Activated CD8-positive, alpha-beta memory T cell treated with anti-CD3 and anti-CD28 coated beads, Interleukin-2, amount 50 U/mL, for 48 hours (primary cell): ENCODE results near the gene SNAPC4.
"Not testable (repeated sequence)": the region's sequence is repeated elsewhere in the genome, so short reads cannot be mapped to it uniquely, and the experiment has no call there.

Experiments used
- DNase-seq: peaks from one replicate; pipeline ENCODE4 v3.0.0-alpha.2; 2020

Gene SNAPC4

DNA sequence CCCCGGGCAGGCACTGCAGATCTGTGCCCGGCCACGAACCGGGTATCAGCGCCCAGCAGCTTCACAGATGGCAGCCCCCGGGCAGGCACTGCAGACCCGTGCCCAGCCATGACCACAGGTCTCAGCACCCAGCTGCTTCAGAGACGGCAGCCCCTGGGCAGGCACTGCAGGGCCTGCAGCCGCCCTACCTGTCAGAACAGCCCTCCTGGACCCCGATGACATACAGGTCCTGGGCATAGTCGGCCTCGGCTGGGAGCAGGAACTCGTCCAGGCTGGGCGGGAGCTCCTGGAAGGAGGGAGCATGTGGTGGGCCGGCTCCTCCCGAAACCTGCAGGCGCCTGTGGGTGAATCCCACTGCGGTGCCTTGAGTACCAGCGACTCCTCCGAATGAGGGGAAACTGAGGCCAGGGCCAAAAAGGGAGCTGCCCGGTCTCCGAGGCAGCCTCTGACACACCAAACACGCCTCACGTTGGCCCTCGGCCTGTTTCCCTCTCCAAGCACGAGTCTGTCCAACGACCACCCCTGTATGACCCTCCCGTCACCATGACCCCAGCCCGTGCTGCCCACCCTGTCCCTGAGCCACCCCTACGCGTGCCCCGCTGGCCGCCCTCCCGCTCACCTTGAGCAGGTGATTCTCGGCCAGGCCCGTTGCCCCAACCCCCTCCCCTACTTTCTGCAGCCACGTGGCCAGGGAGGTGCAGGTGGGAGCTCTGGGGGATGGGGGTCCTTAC is 34.0 kb upstream of the SNAPC4 start:
- no peak for DNase-seq

- DNase-seq: no peak
Observed at GRCh38 chr9:136433043-136433715, 33.2 kb upstream of the SNAPC4 start.

DNA sequence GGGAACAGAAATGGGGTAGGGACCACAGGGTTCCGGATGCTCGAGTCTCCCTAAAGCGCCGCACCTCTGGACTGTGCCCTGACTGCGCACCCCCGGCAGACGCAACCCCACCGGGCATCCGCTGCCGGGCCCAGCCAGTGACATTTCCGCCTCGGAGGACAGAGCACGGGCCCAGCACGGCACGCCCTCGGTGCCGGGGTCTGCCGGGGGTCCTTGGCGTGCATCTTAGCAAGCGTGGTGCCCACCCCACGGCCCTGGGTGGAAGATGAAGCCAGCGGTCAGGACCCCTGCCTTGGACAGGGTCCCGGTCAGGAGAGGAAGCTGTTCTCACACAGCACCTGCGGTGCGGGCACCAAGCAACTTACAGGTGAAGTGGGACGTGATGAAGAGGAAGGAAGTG is 32.6 kb upstream of the SNAPC4 start:
- DNase-seq: no peak

- DNase-seq: no peak
Observed at GRCh38 chr9:136431782-136432350, 31.9 kb upstream of the SNAPC4 start.

- no peak for DNase-seq
Observed at GRCh38 chr9:136430588-136431234, 30.7 kb upstream of the SNAPC4 start.

DNA sequence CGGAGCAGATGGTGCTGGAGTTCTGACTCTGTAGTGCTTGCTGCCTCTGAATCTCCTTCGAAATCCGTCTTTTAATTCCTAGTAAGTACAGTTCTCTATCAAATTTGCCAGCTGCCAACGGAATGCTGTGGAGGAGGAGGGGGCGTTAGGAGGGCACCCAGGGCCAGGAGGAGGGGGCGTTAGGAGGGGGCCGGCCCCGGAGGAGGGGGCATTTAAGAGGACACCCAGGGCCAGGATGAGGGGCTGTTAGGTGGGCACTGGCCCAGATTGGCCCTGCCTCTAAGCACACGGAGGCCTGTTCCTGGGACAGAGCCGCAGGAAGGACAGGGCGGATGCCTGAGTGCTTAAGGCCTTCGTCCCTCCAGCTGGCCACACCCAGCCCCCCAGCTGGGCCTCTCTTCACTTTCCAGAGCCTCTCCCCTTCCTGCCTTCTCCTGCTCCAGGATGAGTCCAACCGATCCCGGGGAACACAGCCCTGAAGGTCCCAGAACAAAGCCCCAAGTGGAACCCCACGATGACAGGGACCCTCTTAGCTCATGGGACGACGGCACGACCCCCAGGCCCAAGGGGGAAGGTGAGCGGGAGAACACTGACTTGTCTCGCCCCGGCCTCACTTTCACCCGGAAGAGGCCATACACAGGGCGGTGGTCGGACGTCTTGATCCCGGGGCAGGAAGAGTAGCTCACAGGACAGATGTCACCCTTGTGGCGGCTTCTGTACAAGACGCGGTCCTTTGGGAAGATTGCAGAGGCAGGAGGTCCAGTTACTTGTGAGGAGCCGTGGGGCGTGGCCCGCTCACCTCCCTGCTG is 29.9 kb upstream of the SNAPC4 start:
- no peak for DNase-seq

GRCh38 chr9:136429075-136429628 is 29.2 kb upstream of the SNAPC4 start:
- DNase-seq: no peak

DNA sequence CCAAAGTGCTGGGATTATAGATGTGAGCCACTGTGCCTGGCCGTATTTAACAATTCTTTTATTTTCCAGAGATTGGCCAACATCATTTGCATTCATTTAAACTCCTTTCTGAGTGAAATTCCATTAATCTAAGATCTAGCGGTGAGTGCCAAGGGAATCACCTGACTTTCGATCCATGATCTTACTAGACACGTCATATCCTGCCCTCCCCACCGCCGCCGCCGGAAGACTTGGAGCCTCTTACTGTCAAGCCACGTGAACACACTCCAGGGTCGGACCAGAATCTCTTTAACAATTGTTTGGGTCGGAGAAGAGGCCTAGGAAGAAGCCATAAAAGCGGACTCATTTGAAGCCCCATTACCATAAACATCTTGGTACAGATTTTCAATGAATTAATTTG is 26.8 kb upstream of the SNAPC4 start:
- DNase-seq: no peak

- not testable (repeated sequence) for DNase-seq
Observed at GRCh38 chr9:136425367-136425766, 25.4 kb upstream of the SNAPC4 start.

DNA sequence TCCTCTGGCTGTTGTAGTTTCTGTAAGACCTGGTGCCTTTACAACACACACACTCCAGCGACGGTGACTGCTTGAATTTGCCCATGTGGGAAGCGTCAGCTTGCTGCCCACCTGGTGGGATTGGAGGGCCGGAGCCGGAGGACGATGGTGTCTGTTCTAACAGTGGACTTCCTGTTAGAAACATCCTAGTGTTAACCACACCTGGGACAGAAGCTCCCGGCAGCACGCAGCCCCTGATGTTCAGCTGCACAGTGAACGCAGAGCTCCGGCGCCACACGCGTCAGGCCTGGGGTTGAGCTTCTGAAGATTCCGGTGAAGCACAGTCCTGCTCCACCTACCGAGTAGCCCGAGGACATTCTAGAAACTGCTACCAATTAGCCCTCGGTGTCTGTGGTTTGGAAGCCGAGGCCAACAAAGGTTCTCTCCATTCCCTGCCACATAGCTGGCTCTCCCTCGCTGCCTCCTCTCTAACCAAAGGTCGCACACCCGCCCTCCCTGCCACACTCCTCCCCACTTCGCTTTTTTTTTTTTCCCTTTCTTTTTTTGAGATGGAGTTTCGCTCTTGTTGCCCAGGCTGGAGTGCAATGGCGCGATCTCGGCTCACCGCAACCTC is 24.9 kb upstream of the SNAPC4 start:
- no peak for DNase-seq

DNA sequence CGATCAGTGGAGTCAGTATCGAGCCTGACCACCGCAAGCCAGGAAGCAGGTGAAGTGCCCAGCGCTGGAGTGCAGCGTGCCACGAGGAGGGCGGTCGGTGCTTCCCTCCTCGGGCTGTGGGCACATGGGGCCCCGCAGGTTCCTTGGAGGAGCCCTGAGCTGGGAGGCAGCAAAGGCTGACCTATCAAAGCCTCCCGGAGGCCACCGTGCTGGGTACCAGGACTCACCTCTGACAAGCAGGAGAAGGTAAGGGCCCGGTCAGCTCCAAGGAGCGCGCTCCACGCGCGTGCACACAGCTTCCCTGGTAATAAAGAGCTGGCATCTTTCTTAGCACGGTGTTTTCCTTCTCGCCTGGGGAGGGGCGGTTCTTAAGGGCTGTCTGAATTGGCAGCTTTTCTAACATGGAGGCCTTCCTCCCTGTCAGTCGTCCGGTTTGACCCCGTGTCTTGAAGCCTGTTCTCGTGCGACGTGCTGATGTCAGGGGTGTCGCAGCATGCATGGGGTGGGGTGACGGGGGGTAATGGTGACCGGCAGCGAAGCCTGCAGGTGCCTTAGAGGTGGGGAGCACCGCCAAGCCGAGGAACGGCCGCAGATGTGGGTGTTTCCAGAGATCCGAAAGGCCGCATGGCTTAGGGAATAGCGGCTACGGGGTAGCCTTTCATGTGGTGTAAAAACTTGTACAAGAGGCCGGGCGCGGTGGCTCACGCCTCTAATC is 23.6 kb upstream of the SNAPC4 start:
- no peak for DNase-seq

- DNase-seq: no peak
Observed at GRCh38 chr9:136422876-136423275, 22.9 kb upstream of the SNAPC4 start.

- DNase-seq: no peak
Observed at GRCh38 chr9:136421791-136422190, 21.8 kb upstream of the SNAPC4 start.

DNA sequence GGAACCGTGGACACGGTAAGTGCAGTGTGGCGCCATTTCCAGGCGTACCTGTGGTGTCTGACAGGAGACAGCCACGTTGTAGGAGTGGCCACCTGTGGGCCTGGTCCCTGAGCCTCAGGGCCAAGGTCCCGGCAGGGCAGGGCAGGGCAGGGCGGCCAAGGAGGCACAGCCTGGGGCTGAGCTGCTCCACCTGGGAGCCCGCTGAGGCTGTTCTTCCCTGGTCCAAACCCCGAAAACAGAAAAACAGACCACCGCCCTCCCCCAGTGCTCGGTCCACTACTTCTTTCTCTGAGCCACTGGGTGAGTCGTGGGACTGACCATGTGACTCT is 19.1 kb upstream of the SNAPC4 start:
- no peak for DNase-seq

DNA sequence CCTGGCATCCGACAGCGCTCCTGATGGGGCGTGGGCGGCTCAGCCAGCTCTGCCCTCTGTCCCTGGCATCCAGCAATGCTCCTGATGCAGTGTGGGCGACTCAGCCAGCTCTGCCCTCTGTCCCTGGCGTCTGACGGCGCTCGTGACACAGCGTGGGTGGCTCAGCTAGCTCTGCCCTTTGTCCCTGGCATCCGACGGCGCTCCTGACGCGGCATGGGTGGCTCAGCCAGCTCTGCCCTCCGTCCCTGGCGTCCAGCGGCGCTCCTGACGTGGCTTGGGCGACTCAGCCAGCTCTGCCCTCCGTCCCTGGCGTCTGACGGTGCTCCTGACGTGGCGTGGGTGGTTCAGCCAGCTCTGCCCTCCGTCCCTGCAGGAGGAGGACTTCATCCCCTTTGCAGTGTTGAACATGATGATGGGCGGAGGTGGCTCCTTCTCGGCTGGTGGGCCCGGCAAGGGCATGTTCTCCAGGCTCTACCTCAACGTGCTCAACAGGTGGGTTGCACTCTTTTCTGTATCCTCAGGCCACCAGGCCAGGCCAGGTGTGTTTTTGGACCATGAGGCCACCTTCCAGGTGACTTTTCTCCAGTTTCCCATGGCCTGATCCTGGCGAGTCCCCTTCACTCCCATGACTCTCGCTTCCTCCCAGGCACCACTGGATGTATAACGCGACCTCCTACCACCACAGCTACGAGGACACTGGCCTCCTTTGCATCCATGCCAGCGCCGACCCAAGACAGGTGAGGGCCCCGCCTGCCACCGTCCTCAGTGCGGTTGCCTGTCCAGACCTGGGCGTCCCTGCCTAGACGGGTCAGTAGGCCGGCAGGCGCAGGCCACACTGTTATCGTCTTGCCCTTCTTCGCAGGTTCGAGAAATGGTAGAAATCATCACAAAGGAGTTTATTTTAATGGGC is 18.5 kb upstream of the SNAPC4 start:
- no peak for DNase-seq

DNA sequence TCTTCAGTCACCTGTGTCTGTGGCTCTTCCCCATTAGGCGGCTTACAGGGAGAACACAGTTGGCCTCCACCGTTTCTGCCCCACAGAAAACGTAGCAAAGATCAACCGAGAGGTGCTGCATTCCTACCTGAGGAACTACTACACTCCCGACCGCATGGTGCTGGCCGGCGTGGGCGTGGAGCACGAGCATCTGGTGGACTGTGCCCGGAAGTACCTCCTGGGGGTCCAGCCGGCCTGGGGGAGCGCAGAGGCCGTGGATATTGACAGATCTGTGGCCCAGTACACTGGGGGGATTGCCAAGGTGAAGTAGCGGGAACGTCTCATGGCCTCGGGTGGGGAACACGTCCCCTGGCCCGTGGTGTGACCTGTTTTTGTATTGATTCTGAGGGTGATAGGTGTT is 16.9 kb upstream of the SNAPC4 start:
- DNase-seq: no peak

DNA sequence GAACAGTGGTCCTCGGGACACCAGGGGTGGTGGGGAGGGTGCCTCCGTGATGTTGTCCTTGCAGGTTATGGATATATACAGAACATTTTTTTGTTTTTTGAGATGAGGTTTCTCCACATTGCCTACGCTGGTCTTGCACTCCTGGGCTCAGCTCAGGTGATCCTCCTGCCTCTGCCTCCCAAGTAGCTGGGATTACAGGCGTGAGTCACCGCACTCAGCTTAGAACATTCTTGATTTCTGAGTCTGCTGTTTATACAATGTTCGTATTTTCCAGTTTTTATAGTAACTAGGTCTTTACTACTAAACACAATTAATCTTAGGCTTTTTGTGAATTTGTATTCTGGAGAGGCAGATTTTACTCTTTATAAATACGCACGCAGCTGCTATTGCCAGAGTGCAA is 16.5 kb upstream of the SNAPC4 start:
- DNase-seq: no peak

DNA sequence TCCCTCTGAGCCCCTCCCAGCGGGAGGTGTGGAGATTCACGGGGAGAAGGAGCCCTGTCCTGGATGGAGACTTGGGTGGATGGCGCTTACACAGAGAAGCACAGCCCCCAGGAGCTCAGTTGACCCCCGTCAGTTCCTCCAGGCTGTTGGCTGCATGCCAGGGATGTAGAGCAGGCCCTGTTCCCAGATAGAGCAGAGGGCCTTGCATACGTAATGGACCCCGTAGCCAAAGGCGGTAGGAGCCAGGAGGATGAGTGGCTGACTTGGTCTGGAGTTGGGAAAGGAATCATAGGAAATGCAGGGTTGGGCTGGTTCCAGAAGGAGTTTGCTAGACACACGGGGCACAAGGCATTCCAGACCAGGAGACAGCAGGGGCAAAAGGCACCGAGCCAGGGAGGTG is 13.0 kb upstream of the SNAPC4 start:
- no peak for DNase-seq

DNA sequence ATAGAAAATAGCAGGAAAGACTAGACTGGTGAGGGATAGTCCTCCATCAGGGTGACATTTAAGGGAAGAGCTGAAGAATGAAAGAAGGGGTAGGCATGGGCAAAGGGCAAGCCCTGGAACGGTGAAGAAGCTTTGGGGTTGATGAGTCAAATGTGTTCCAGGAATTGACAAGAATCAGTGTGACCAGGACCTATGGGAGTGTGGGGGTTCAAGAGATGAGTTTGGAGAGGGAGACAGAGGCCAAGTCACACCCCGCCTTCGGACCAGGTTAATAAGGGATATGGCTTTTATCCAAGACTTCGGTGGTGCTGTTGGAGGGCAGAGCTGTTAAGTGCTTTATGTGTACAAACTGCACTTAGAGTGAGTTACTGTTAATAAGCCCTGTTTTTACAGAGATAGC is 11.4 kb upstream of the SNAPC4 start:
- no peak for DNase-seq

GRCh38 chr9:136410500-136411287 is 10.7 kb upstream of the SNAPC4 start, which contains the start of the genes ENTR1 and PMPCA:
TSS of gene ENTR1 (minus strand) at chr9:136410614. CDS start at chr9:136410397, 217 bp downstream.
TSS of gene PMPCA (plus strand) at chr9:136410658. CDS start at chr9:136410669, 11 bp downstream.
- peak; percentile 100 for DNase-seq
